ENCODE measurements around the gene PFN4.

- TF ChIP-seq POLR2AphosphoS5 (IDR thresholded peaks at IDR 0.05) (no peak), CTCF (IDR thresholded peaks at IDR 0.05) (no peak), EP300 (IDR thresholded peaks at IDR 0.05; ENCODE audit: low read depth) (no peak), POLR2A (IDR thresholded peaks at IDR 0.05) (no peak)
Observed at GRCh38 chr2:24087032-24087431, 36.1 kb downstream of the PFN4 start.
